A673 (cell line): ENCODE results near the gene BBS2. TPM values are rescaled to one million over a fixed set of nuclear protein-coding genes. Genes with fewer than 3 reads are reported as not detected.

ENCODE experiments used
- BruUV-seq: library from RNA; stranded (reverse); fragments of 400-500 nt; replicated peaks from 2 replicates; lab custom pipeline; 2021; lab: Mats Ljungman, UMichigan
- CTCF ChIA-PET: fragments of 300-600 bp; sonication (Branson Sonifier 250); formaldehyde crosslinking; loops from one replicate; lab custom pipeline; 2022; ENCODE audit warnings: antibody characterized with exemption; lab: Charles Lee
- POLR2A ChIA-PET: fragments of 300-600 bp; sonication (Branson Sonifier 250); formaldehyde crosslinking; loops from one replicate; lab custom pipeline; 2022; ENCODE audit warnings: antibody characterized with exemption; ENCODE audit not compliant: low non-redundant PET; lab: Charles Lee
- DNase-seq: peaks from one replicate; pipeline ENCODE4 v3.0.0-alpha.2; 2015; ENCODE audit warnings: low spot score
- H3K27ac ChIP-seq: fragments of 200-600 bp; sonication (generic); 2 replicates; pipeline ENCODE4 v1.5.1; 2016; ENCODE audit warnings: mixed run types, low read depth, mild to moderate bottlenecking, mixed read lengths, antibody characterized with exemption, low read length; ENCODE audit not compliant: poor library complexity, severe bottlenecking
- H3K27me3 ChIP-seq: fragments of 200-600 bp; sonication (generic); replicated peaks from 2 replicates; pipeline ENCODE4 v1.6.1; 2017; ENCODE audit warnings: mixed run types, low read depth, mild to moderate bottlenecking, mixed read lengths, antibody characterized with exemption, low read length; ENCODE audit not compliant: insufficient read depth, poor library complexity
- H3K36me3 ChIP-seq: fragments of 200-600 bp; sonication (generic); 2 replicates; pipeline ENCODE4 v1.6.1; 2016; ENCODE audit warnings: mixed run types, mild to moderate bottlenecking, mixed read lengths, antibody characterized with exemption, low read length; ENCODE audit not compliant: insufficient read depth, poor library complexity, severe bottlenecking
- H3K4me1 ChIP-seq: fragments of 200-600 bp; sonication (generic); 2 replicates; pipeline ENCODE4 v1.6.1; 2017; ENCODE audit warnings: mixed run types, mild to moderate bottlenecking, mixed read lengths, antibody characterized with exemption, low read length; ENCODE audit not compliant: insufficient read depth, poor library complexity, severe bottlenecking
- H3K4me3 ChIP-seq: fragments of 200-600 bp; sonication (generic); 2 replicates; pipeline ENCODE4 v1.5.1; 2016; ENCODE audit warnings: low read depth, mixed run types, mild to moderate bottlenecking, mixed read lengths, low read length; ENCODE audit not compliant: poor library complexity, severe bottlenecking
- H3K9me3 ChIP-seq: fragments of 200-600 bp; sonication (generic); 2 replicates; pipeline ENCODE4 v1.6.1; 2016; ENCODE audit warnings: mixed run types, low read depth, mild to moderate bottlenecking, mixed read lengths, antibody characterized with exemption, low read length; ENCODE audit not compliant: poor library complexity, severe bottlenecking
- EZH2 ChIP-seq: fragments of 200-600 bp; sonication (generic); IDR thresholded peaks from 2 replicates; pipeline ENCODE4 v1.6.1; 2017; ENCODE audit warnings: borderline replicate concordance, low read depth, mild to moderate bottlenecking, mixed read lengths, antibody characterized with exemption, low read length; ENCODE audit not compliant: poor library complexity, severe bottlenecking
- intact Hi-C: fragments of 100-400 bp; cut with micrococcal nuclease; formaldehyde crosslinking; loops from one replicate; pipeline ENCODE4 v1.10.0; 2022; ENCODE audit not compliant: unreplicated experiment
- total RNA-seq: library from RNA; stranded (reverse); gene quantifications from 2 replicates; pipeline ENCODE4 v1.2.3, GENCODE V29; 2021
- TF ChIP-seq, protein P1 (sequence below): fragments of 300-800, 200-600 bp; sonication (generic); conservative IDR thresholded peaks from 2 replicates; pipeline ENCODE4 v1.5.1; 2017; ENCODE audit warnings: low read depth, mild to moderate bottlenecking, antibody characterized with exemption, low read length, moderate library complexity, mixed read lengths

The BBS2 gene
- total RNA-seq, 1 experiment from 2014 or later = 22.1 TPM

DNA sequence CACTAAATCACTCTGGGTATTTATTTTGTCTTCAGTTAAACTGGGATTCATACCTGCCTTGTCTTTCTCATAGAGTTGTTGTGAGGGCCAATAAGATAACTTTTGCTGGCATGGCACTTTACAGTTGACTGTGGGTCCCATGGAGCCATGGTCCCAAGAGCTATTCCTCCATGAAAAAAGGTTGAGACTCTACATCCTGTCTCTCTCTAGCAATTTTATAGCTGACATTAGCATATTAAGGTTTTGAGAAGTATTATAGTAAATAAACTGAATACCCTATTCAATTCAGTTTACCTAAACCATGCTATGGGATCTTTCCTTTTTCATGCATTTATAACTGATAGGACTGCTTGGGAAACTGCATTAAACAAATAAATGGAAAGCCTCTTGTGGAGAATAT lies 51.0 kb downstream of the BBS2 start:
- Histone ChIP-seq H3K4me3 (no peak overlapping the region), H3K4me1 (no peaks in the 10 kb centered on the region), H3K27ac (no peak overlapping the region), H3K9me3 (no peaks in the 10 kb centered on the region), H3K27me3 (no peaks in the 10 kb centered on the region), H3K36me3 (peaks cover 96% of the 10 kb centered on the region)
- ChIA-PET CTCF (no interaction called here), POLR2A (no interaction called here)
- no peak for DNase-seq
- no TSS peak for BruUV-seq
- intact Hi-C loops = no loop called here
- TF ChIP-seq EZH2 = no peak
- TF ChIP-seq, protein P1, sequence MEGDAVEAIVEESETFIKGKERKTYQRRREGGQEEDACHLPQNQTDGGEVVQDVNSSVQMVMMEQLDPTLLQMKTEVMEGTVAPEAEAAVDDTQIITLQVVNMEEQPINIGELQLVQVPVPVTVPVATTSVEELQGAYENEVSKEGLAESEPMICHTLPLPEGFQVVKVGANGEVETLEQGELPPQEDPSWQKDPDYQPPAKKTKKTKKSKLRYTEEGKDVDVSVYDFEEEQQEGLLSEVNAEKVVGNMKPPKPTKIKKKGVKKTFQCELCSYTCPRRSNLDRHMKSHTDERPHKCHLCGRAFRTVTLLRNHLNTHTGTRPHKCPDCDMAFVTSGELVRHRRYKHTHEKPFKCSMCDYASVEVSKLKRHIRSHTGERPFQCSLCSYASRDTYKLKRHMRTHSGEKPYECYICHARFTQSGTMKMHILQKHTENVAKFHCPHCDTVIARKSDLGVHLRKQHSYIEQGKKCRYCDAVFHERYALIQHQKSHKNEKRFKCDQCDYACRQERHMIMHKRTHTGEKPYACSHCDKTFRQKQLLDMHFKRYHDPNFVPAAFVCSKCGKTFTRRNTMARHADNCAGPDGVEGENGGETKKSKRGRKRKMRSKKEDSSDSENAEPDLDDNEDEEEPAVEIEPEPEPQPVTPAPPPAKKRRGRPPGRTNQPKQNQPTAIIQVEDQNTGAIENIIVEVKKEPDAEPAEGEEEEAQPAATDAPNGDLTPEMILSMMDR = no peak

DNA sequence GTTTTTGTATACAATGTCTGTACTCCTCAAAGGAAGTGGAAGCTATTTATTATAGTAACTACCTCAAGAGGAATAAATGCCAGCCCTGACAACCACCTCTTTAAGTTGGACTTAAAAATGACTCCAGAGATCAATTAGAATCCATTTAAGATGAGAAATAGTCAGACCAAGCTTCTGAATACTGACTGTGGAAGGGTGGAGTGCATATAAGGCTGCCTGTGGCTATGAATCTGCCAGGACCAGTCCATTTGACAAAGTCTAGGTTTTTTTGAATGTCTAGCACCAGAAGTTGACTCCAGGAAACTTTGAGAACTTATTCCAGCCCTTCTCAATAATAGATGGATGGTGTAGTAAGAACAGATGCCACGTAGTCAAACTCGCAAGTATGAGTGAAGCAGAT lies 53.5 kb downstream of the BBS2 start:
- no TSS peak for BruUV-seq
- intact Hi-C loops = no loop called here
- H3K4me3 ChIP-seq = no peak overlapping the region

DNA sequence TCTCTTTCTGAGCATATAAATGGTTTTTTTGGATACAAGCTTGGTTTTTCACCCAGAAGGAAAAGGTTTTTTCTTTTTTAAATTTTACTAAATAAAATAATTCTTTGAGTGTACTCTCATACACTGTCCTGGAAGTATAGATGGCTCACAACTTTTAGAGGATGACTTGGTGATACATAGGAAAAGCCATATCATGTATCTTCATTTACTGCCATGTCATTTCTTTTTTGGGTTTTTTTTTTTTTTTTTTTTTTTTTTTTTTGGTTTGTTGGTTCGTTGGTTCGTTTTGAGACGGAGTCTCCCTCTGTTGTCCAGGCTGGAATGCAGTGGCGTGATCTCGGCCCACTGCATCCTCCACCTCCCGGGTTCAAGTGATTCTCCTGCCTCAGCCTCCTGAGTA lies 56.7 kb downstream of the BBS2 start:
- H3K9me3 ChIP-seq = no peaks in the 10 kb centered on the region
- intact Hi-C loops = no loop called here
- CTCF ChIA-PET = no interaction called here
- peaks cover 68% of the 10 kb centered on the region for H3K36me3 ChIP-seq
- no peaks in the 10 kb centered on the region for H3K27me3 ChIP-seq
- TF ChIP-seq, protein P1 = no peak
- no peak for TF ChIP-seq EZH2
- POLR2A ChIA-PET = no interaction called here
- no peak for DNase-seq
- H3K4me3 ChIP-seq = no peak overlapping the region
- no TSS peak for BruUV-seq
- H3K4me1 ChIP-seq = no peaks in the 10 kb centered on the region
- no peak overlapping the region for H3K27ac ChIP-seq

More for the DNA sequence above, 53.5 kb downstream of the BBS2 start:
- Histone ChIP-seq H3K36me3 (peaks cover 81% of the 10 kb centered on the region), H3K4me1 (no peaks in the 10 kb centered on the region), H3K9me3 (no peaks in the 10 kb centered on the region), H3K27me3 (no peaks in the 10 kb centered on the region), H3K27ac (no peak overlapping the region)
- TF ChIP-seq, protein P1 = no peak
- TF ChIP-seq EZH2 = no peak
- ChIA-PET POLR2A (interaction anchor here (0.7 kb wide), 1 partner anchor 13 kb away, joined by 3 read pairs; no protein-coding TSS in a partner anchor), CTCF (no interaction called here)
- DNase-seq = no peak
